HepG2 (cell line): ENCODE results near the gene UCP1. TPM values are rescaled to one million over a fixed set of nuclear protein-coding genes. Genes with fewer than 3 reads are reported as not detected.

Source experiments
- BCL6 ChIP-seq: IDR thresholded peaks from 2 replicates; pipeline ENCODE4 v1.6.1; 2016; ENCODE audit warnings: missing genetic modification reagents, missing compliant biosample characterization
- CEBPG ChIP-seq: IDR thresholded peaks from 2 replicates; pipeline ENCODE4 v1.6.1; 2016
- FOXA1 ChIP-seq, 2 experiments: fragments of 450-650 bp in 1 of 2; sonication (generic) in 1 of 2; formaldehyde crosslinking in 1 of 2; IDR thresholded peaks; 2 replicates each; pipeline versions ENCODE4 v1.4.0 to v1.6.1; 2016 to 2020; ENCODE audit warnings: missing genetic modification reagents in 1 of 2
- HIC2 ChIP-seq: sonication (generic); formaldehyde crosslinking; IDR thresholded peaks from 2 replicates; pipeline ENCODE4 v1.9.0; 2022; ENCODE audit warnings: low read depth, missing genetic modification reagents
- JDP2 ChIP-seq: sonication (generic); formaldehyde crosslinking; IDR thresholded peaks from 2 replicates; pipeline ENCODE4 v1.8.1; 2022; ENCODE audit warnings: missing genetic modification reagents, borderline replicate concordance
- JUND ChIP-seq: sonication (generic); formaldehyde crosslinking; IDR thresholded peaks from 2 replicates; pipeline ENCODE4 v1.8.0; 2022; ENCODE audit warnings: mild to moderate bottlenecking, missing genetic modification reagents
- MIER3 ChIP-seq: IDR thresholded peaks from 2 replicates; pipeline ENCODE4 v1.6.1; 2016; ENCODE audit warnings: missing compliant biosample characterization, borderline replicate concordance
- MYC ChIP-seq: sonication (generic); formaldehyde crosslinking; IDR thresholded peaks from 2 replicates; pipeline ENCODE4 v1.9.0; 2021; ENCODE audit warnings: missing genetic modification reagents, borderline replicate concordance
- NR1H2 ChIP-seq: sonication (generic); formaldehyde crosslinking; IDR thresholded peaks from 2 replicates; pipeline ENCODE4 v1.8.1; 2022; ENCODE audit warnings: low read depth, missing genetic modification reagents, borderline replicate concordance
- RAD21 ChIP-seq: fragments of 450-650 bp; formaldehyde crosslinking; IDR thresholded peaks from 2 replicates; pipeline ENCODE4 v1.5.0; 2020; ENCODE audit warnings: mild to moderate bottlenecking
- SAFB2 ChIP-seq: sonication (generic); formaldehyde crosslinking; IDR thresholded peaks from 2 replicates; pipeline ENCODE4 v1.5.1; 2020; ENCODE audit warnings: missing genetic modification reagents, low read depth, mild to moderate bottlenecking, borderline replicate concordance
- SKI ChIP-seq: fragments of 450-650 bp; IDR thresholded peaks from one replicate; pipeline ENCODE4 v1.6.1; 2018; ENCODE audit warnings: mild to moderate bottlenecking; ENCODE audit not compliant: partially characterized antibody
- STAT5B ChIP-seq: sonication (generic); formaldehyde crosslinking; IDR thresholded peaks from 2 replicates; pipeline ENCODE4 v1.4.0; 2020; ENCODE audit warnings: missing genetic modification reagents
- ZBTB34 ChIP-seq: sonication (generic); formaldehyde crosslinking; IDR thresholded peaks from 2 replicates; pipeline ENCODE4 v1.8.0; 2022; ENCODE audit warnings: mild to moderate bottlenecking, missing genetic modification reagents
- ZC3H4 ChIP-seq: sonication (generic); formaldehyde crosslinking; IDR thresholded peaks from 2 replicates; pipeline ENCODE4 v1.4.0; 2020; ENCODE audit warnings: missing genetic modification reagents, borderline replicate concordance
- ZNF557 ChIP-seq: sonication (generic); formaldehyde crosslinking; IDR thresholded peaks from 2 replicates; pipeline ENCODE4 v1.4.0; 2020; ENCODE audit warnings: missing genetic modification reagents
- ZNF598 ChIP-seq: sonication (generic); formaldehyde crosslinking; IDR thresholded peaks from 2 replicates; pipeline ENCODE4 v1.5.1; 2020; ENCODE audit warnings: mild to moderate bottlenecking, missing genetic modification reagents, borderline replicate concordance
- ZNF7 ChIP-seq: IDR thresholded peaks from 2 replicates; pipeline ENCODE4 v1.6.1; 2016; ENCODE audit warnings: missing biosample characterization, missing genetic modification reagents
- ZNF841 ChIP-seq: sonication (generic); formaldehyde crosslinking; IDR thresholded peaks from 2 replicates; pipeline ENCODE4 v1.8.1; 2023; ENCODE audit warnings: missing genetic modification reagents, borderline replicate concordance
- ZNF878 ChIP-seq: sonication (generic); formaldehyde crosslinking; IDR thresholded peaks from 2 replicates; pipeline ENCODE4 v1.8.1; 2023; ENCODE audit warnings: mild to moderate bottlenecking, missing genetic modification reagents, moderate library complexity
- polyA plus RNA-seq, 8 experiments: library from polyadenylated mRNA; depleted of rRNA in 3 of 8; stranded (reverse) in 7 of 8; unstranded in 1 of 8; fragments of >200 nt; fragmentation: Illumina TruSeq in 4 of 8; extraction: Trizol in 4 of 8; gene quantifications; 2 replicates each; pipeline versions ENCODE4 v1.2.1 to v1.2.3, GENCODE V29; 2011 to 2016; ENCODE audit warnings: low read depth in 4 of 8, missing spikeins in 1 of 8, mixed read lengths in 1 of 8; ENCODE audit not compliant: insufficient read depth in 1 of 8
- total RNA-seq, 5 experiments: library from RNA; depleted of rRNA; stranded (reverse); fragments of >200 nt; fragmentation: Illumina TruSeq; extraction: Trizol; gene quantifications; 2 replicates each; pipeline ENCODE4 v1.2.3, GENCODE V29; 2016; ENCODE audit warnings: low read depth in 1 of 5
- TF ChIP-seq, protein P1 (sequence below): sonication (generic); formaldehyde crosslinking; IDR thresholded peaks from 2 replicates; pipeline ENCODE4 v1.5.0; 2020; ENCODE audit warnings: mild to moderate bottlenecking, low read depth, missing genetic modification reagents, borderline replicate concordance
- TF ChIP-seq, protein P2 (sequence below): sonication (generic); formaldehyde crosslinking; IDR thresholded peaks from 2 replicates; pipeline ENCODE4 v1.4.0; 2020; ENCODE audit warnings: mild to moderate bottlenecking, missing genetic modification reagents, borderline replicate concordance
- TF ChIP-seq, protein P3 (sequence below): sonication (generic); formaldehyde crosslinking; IDR thresholded peaks from 2 replicates; pipeline ENCODE4 v1.5.0; 2020; ENCODE audit warnings: missing genetic modification reagents

The UCP1 gene
- total and polyA plus RNA-seq, 2 of the 13 experiments (the other 11 are each of a cell fraction or from before 2014, with no cell fraction given), result 0.11 TPM

- TF ChIP-seq BCL6 (CRISPR knock-in tag) (peak; percentile 81), ZNF598 (CRISPR knock-in tag) (no peak), CEBPG (0 out of 2 replicates have a peak, but pooled peaks have one; percentile 9), ZBTB34 (CRISPR knock-in tag) (no peak), ZC3H4 (CRISPR knock-in tag) (no peak), NR1H2 (CRISPR knock-in tag) (no peak), FOXA1 (IDR thresholded peaks at IDR 0.05) (no peak), FOXA1 (CRISPR knock-in tag; IDR thresholded peaks at IDR 0.05) (no peak), ZNF878 (CRISPR knock-in tag) (no peak), HIC2 (no peak), SAFB2 (CRISPR knock-in tag) (no peak), SKI (no peak), MIER3 (CRISPR knock-in tag) (no peak), RAD21 (CRISPR knock-in tag) (no peak), JUND (CRISPR knock-in tag) (no peak), MYC (CRISPR knock-in tag) (no peak), ZNF841 (CRISPR knock-in tag) (no peak), ZNF7 (CRISPR knock-in tag) (no peak), JDP2 (no peak), ZNF557 (no peak), STAT5B (CRISPR knock-in tag) (no peak)
- TF ChIP-seq, protein P1, sequence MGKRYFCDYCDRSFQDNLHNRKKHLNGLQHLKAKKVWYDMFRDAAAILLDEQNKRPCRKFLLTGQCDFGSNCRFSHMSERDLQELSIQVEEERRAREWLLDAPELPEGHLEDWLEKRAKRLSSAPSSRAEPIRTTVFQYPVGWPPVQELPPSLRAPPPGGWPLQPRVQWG (CRISPR knock-in tag), result no peak
- TF ChIP-seq, protein P2, sequence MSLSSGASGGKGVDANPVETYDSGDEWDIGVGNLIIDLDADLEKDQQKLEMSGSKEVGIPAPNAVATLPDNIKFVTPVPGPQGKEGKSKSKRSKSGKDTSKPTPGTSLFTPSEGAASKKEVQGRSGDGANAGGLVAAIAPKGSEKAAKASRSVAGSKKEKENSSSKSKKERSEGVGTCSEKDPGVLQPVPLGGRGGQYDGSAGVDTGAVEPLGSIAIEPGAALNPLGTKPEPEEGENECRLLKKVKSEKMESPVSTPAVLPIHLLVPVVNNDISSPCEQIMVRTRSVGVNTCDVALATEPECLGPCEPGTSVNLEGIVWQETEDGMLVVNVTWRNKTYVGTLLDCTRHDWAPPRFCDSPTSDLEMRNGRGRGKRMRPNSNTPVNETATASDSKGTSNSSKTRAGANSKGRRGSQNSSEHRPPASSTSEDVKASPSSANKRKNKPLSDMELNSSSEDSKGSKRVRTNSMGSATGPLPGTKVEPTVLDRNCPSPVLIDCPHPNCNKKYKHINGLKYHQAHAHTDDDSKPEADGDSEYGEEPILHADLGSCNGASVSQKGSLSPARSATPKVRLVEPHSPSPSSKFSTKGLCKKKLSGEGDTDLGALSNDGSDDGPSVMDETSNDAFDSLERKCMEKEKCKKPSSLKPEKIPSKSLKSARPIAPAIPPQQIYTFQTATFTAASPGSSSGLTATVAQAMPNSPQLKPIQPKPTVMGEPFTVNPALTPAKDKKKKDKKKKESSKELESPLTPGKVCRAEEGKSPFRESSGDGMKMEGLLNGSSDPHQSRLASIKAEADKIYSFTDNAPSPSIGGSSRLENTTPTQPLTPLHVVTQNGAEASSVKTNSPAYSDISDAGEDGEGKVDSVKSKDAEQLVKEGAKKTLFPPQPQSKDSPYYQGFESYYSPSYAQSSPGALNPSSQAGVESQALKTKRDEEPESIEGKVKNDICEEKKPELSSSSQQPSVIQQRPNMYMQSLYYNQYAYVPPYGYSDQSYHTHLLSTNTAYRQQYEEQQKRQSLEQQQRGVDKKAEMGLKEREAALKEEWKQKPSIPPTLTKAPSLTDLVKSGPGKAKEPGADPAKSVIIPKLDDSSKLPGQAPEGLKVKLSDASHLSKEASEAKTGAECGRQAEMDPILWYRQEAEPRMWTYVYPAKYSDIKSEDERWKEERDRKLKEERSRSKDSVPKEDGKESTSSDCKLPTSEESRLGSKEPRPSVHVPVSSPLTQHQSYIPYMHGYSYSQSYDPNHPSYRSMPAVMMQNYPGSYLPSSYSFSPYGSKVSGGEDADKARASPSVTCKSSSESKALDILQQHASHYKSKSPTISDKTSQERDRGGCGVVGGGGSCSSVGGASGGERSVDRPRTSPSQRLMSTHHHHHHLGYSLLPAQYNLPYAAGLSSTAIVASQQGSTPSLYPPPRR, result no peak
- TF ChIP-seq, protein P3, sequence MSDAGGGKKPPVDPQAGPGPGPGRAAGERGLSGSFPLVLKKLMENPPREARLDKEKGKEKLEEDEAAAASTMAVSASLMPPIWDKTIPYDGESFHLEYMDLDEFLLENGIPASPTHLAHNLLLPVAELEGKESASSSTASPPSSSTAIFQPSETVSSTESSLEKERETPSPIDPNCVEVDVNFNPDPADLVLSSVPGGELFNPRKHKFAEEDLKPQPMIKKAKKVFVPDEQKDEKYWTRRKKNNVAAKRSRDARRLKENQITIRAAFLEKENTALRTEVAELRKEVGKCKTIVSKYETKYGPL (CRISPR knock-in tag), result no peak
Observed at GRCh38 chr4:140529434-140529833, 39.3 kb downstream of the UCP1 start (continued).
